Measurements from ENCODE around the gene OR6S1.

Gene OR6S1

GRCh38 chr14:20609215-20610001, 32.1 kb downstream of the OR6S1 start:
- Histone ChIP-seq H3K36me3 (ENCODE audit: control insufficient read depth in 2 of 2, insufficient read depth in 1 of 2, low read length in 2 of 2) (no peaks in the 10 kb centered on the region), H3K4me3 (ENCODE audit: low read depth, low read length) (peak overlapping the region; percentile 98), H3K27ac (ENCODE audit: extremely low read depth, low read depth, low read length) (peak overlapping the region; percentile 76), H3K4me1 (ENCODE audit: control insufficient read depth, insufficient read depth, low read length) (peaks cover 4% of the 10 kb centered on the region; the same call in 1 of the 2 replicates), H3K9me3 (ENCODE audit: control insufficient read depth, insufficient read depth, low read depth, low read length) (no peaks in the 10 kb centered on the region)
- POLR2A ChIA-PET: interaction anchor here (0.8 to 1.3 kb wide), 5 partner anchors 48 to 267 kb away, joined by 3 to 11 read pairs (median 4); partner anchors contain the start of gene PARP2
- CTCF ChIA-PET: interaction anchor here (0.6 to 3.0 kb wide), 29 partner anchors 9 to 495 kb away, joined by 3 to 28 read pairs (median 4); partner anchors contain the start of genes ANG, PARP2 and RNASE4
- TF ChIP-seq OVOL3 (tag by site-specific recombination; IDR thresholded peaks at IDR 0.05) (no peak), ZNF48 (tag by site-specific recombination; IDR thresholded peaks at IDR 0.05) (no peak), ZNF785 (tag by site-specific recombination; IDR thresholded peaks at IDR 0.05) (no peak; the same call in 1 of the 2 replicates), GLIS1 (tag by site-specific recombination; IDR thresholded peaks at IDR 0.05) (no peak), ZNF660 (tag by site-specific recombination; IDR thresholded peaks at IDR 0.05) (peak; percentile 91), PATZ1 (tag by site-specific recombination; IDR thresholded peaks at IDR 0.05) (0 out of 2 replicates have a peak, but pooled peaks have one; percentile 11), ZNF501 (tag by site-specific recombination; IDR thresholded peaks at IDR 0.05) (no peak), ZNF155 (tag by site-specific recombination; IDR thresholded peaks at IDR 0.05) (no peak), ZNF544 (tag by site-specific recombination; IDR thresholded peaks at IDR 0.05) (no peak), ZNF394 (tag by site-specific recombination; IDR thresholded peaks at IDR 0.05; ENCODE audit: borderline replicate concordance) (no peak), ZNF248 (tag by site-specific recombination; IDR thresholded peaks at IDR 0.05) (no peak), SETDB1 (IDR thresholded peaks at IDR 0.05; ENCODE audit: insufficient read length, low read length) (no peak), ZNF221 (tag by site-specific recombination; IDR thresholded peaks at IDR 0.05; ENCODE audit: borderline replicate concordance) (no peak), CTCF (tag by site-specific recombination; IDR thresholded peaks at IDR 0.05) (peak; percentile 94), KLF8 (tag by site-specific recombination; IDR thresholded peaks at IDR 0.05) (peak; percentile 55; the same call in 1 of the 2 replicates), GLIS2 (tag by site-specific recombination; IDR thresholded peaks at IDR 0.05) (no peak), SP7 (tag by site-specific recombination; IDR thresholded peaks at IDR 0.05) (peak; percentile 73), ZNF645 (tag by site-specific recombination; IDR thresholded peaks at IDR 0.05) (no peak), ZBTB21 (tag by site-specific recombination; IDR thresholded peaks at IDR 0.05) (peak; percentile 51; the same call in 1 of the 2 replicates), ZNF664 (tag by site-specific recombination; IDR thresholded peaks at IDR 0.05) (no peak), ZFP69B (tag by site-specific recombination; IDR thresholded peaks at IDR 0.05) (no peak), ZFP41 (tag by site-specific recombination; IDR thresholded peaks at IDR 0.05; ENCODE audit: borderline replicate concordance) (no peak), ZNF426 (tag by site-specific recombination; IDR thresholded peaks at IDR 0.05) (no peak), KLF9 (tag by site-specific recombination; IDR thresholded peaks at IDR 0.05; ENCODE audit: low read depth) (no peak), YY2 (tag by site-specific recombination; IDR thresholded peaks at IDR 0.05) (no peak), ZNF707 (tag by site-specific recombination; IDR thresholded peaks at IDR 0.05) (no peak), ZNF140 (tag by site-specific recombination; IDR thresholded peaks at IDR 0.05) (no peak), ZNF514 (tag by site-specific recombination; IDR thresholded peaks at IDR 0.05) (no peak), ZNF747 (tag by site-specific recombination; IDR thresholded peaks at IDR 0.05) (no peak), ATF2 (tag by site-specific recombination; IDR thresholded peaks at IDR 0.05; ENCODE audit: low read depth) (no peak), KLF1 (tag by site-specific recombination; IDR thresholded peaks at IDR 0.05) (no peak), ZSCAN23 (tag by site-specific recombination; IDR thresholded peaks at IDR 0.05) (no peak), ZNF114 (tag by site-specific recombination; IDR thresholded peaks at IDR 0.05) (no peak), ZNF174 (tag by site-specific recombination; IDR thresholded peaks at IDR 0.05) (no peak)

Data from HEK293 (cell line).